HepG2 (cell line): Measurements from ENCODE around the gene U2SURP. TPM values are rescaled to one million over a fixed set of nuclear protein-coding genes. Genes with fewer than 3 reads are reported as not detected.
"Not testable (repeated sequence)": the region's sequence is repeated elsewhere in the genome, so short reads cannot be mapped to it uniquely, and the experiment has no call there.

ENCODE experiments used
- ATAC-seq: fragments of 200-7000 bp; cut with Tn5 transposase; 3 replicates; pipeline ENCODE4 v1.9.1; 2020; ENCODE audit warnings: mild to moderate bottlenecking, moderate library complexity
- BruUV-seq: library from RNA; stranded (reverse); fragments of 400-500 nt; replicated peaks from 2 replicates; lab custom pipeline; 2021; lab: Mats Ljungman, UMichigan
- CTCF ChIA-PET: fragments of 300-600 bp; formaldehyde crosslinking; extraction: SDS; loops from one replicate; lab custom pipeline; 2021; ENCODE audit warnings: low total read pairs, inconsistent platforms, low intra/inter-chr PET ratio; lab: Yijun Ruan, JAX
- POLR2A ChIA-PET: fragments of 350-600 bp; sonication (Branson Sonifier 250); formaldehyde crosslinking; loops from one replicate; lab custom pipeline; 2020; ENCODE audit warnings: antibody characterized with exemption, inconsistent platforms; lab: Yijun Ruan, JAX
- DNase-seq: peaks from one replicate; pipeline ENCODE4 v3.0.0-alpha.2; 2015; ENCODE audit warnings: low spot score
- FAIRE-seq: peaks from 3 replicates; lab custom pipeline; 2011; peaks lifted over from hg19 to GRCh38; lab: Jason Lieb, UNC
- H2AFZ ChIP-seq: one replicate; pipeline ENCODE4 v1.6.1; 2011; ENCODE audit warnings: low read length, inconsistent platforms
- H3K27ac ChIP-seq: fragments of 300-600 bp; 3 replicates; pipeline ENCODE4 v1.8.0; 2011; ENCODE audit warnings: mixed run types, mild to moderate bottlenecking, mixed read lengths, low read length, inconsistent platforms; ENCODE audit not compliant: insufficient read depth; ENCODE audit errors: extremely low read length
- H3K27me3 ChIP-seq, 2 experiments: fragments of 200-600 bp in 1 of 2; 2 replicates in 1 of 2; 3 replicates in 1 of 2; pipeline versions ENCODE4 v1.6.0 to v1.8.0; 2011; ENCODE audit warnings: low read length in 2 of 2, mild to moderate bottlenecking in 2 of 2, moderate library complexity in 2 of 2, inconsistent platforms in 1 of 2; ENCODE audit not compliant: insufficient read depth in 2 of 2, control insufficient read depth in 1 of 2
- H3K36me3 ChIP-seq, 2 experiments: fragments of 200-600 bp in 1 of 2; replicated peaks in 1 of 2; 2 replicates in 1 of 2; 3 replicates in 1 of 2; pipeline versions ENCODE4 v1.5.1 to v1.8.0; 2011; ENCODE audit warnings: low read length in 2 of 2, inconsistent platforms in 1 of 2; ENCODE audit not compliant: insufficient read depth in 2 of 2, control insufficient read depth in 1 of 2
- H3K4me1 ChIP-seq: 2 replicates; pipeline ENCODE4 v1.5.1; 2012; ENCODE audit warnings: low read length, inconsistent platforms; ENCODE audit not compliant: insufficient read depth
- H3K4me2 ChIP-seq: 2 replicates; pipeline ENCODE4 v1.6.0; 2011; ENCODE audit warnings: low read depth, low read length, inconsistent platforms
- H3K4me3 ChIP-seq, 3 experiments: fragments of 200-600 bp in 1 of 3; sonication (generic), shearing (Covaris generic) in 1 of 3; replicated peaks in 1 of 3; 2 replicates each; pipeline ENCODE4 v1.5.1; 2011 to 2016; ENCODE audit warnings: low read length in 3 of 3, inconsistent platforms in 2 of 3, low read depth in 2 of 3, mild to moderate bottlenecking in 2 of 3, control low read depth in 1 of 3, mixed read lengths in 1 of 3; ENCODE audit not compliant: insufficient read depth in 1 of 3
- H3K79me2 ChIP-seq: one replicate; pipeline ENCODE4 v1.6.1; 2011; ENCODE audit warnings: low read length, inconsistent platforms; ENCODE audit not compliant: insufficient read depth
- H3K9ac ChIP-seq: 2 replicates; pipeline ENCODE4 v1.6.0; 2011; ENCODE audit warnings: mild to moderate bottlenecking, low read depth, low read length, inconsistent platforms; ENCODE audit not compliant: insufficient read depth
- H3K9me3 ChIP-seq: 2 replicates; pipeline ENCODE4 v1.5.1; 2012; ENCODE audit warnings: mild to moderate bottlenecking, low read length
- H4K20me1 ChIP-seq: 2 replicates; pipeline ENCODE4 v1.6.0; 2011; ENCODE audit warnings: inconsistent platforms, mild to moderate bottlenecking, low read length, moderate library complexity; ENCODE audit not compliant: insufficient read depth
- ADNP ChIP-seq: sonication (generic); formaldehyde crosslinking; IDR thresholded peaks from 2 replicates; pipeline ENCODE4 v1.4.0; 2020; ENCODE audit warnings: missing genetic modification reagents
- CAMTA2 ChIP-seq: sonication (generic); formaldehyde crosslinking; IDR thresholded peaks from 2 replicates; pipeline ENCODE4 v1.4.0; 2020; ENCODE audit warnings: mild to moderate bottlenecking, missing genetic modification reagents, borderline replicate concordance
- IRX3 ChIP-seq: sonication (generic); formaldehyde crosslinking; IDR thresholded peaks from 2 replicates; pipeline ENCODE4 v1.8.1; 2023; ENCODE audit warnings: mild to moderate bottlenecking, low read depth, missing genetic modification reagents, borderline replicate concordance
- ZNF552 ChIP-seq: sonication (generic); formaldehyde crosslinking; IDR thresholded peaks from 2 replicates; pipeline ENCODE4 v1.9.0; 2022; ENCODE audit warnings: missing genetic modification reagents, mild to moderate bottlenecking, borderline replicate concordance
- ZNF878 ChIP-seq: sonication (generic); formaldehyde crosslinking; IDR thresholded peaks from 2 replicates; pipeline ENCODE4 v1.8.1; 2023; ENCODE audit warnings: mild to moderate bottlenecking, missing genetic modification reagents, moderate library complexity
- WGBS: methylation state at CpG from one replicate; pipeline ENCODE4 v1.1.6; 2017; ENCODE audit warnings: low lambda C conversion rate; 5-methylcytosine and 5-hydroxymethylcytosine counted together
- in situ Hi-C: cut with HindIII; loops from 2 replicates; pipeline ENCODE4 v1.10.0; 2017; ENCODE audit warnings: low pct_unique_long_range_greater_than_20kb; ENCODE audit not compliant: extremely low pct_ligation_motif_present
- intact Hi-C: fragments of 100-400 bp; cut with micrococcal nuclease; formaldehyde crosslinking; loops from one replicate; pipeline ENCODE4 v1.10.0; 2022; ENCODE audit not compliant: unreplicated experiment
- polyA plus RNA-seq, 8 experiments: library from polyadenylated mRNA; depleted of rRNA in 3 of 8; stranded (reverse) in 7 of 8; unstranded in 1 of 8; fragments of >200 nt; fragmentation: Illumina TruSeq in 4 of 8; extraction: Trizol in 4 of 8; gene quantifications; 2 replicates each; pipeline versions ENCODE4 v1.2.1 to v1.2.3, GENCODE V29; 2011 to 2016; ENCODE audit warnings: low read depth in 4 of 8, missing spikeins in 1 of 8, mixed read lengths in 1 of 8; ENCODE audit not compliant: insufficient read depth in 1 of 8
- total RNA-seq, 5 experiments: library from RNA; depleted of rRNA; stranded (reverse); fragments of >200 nt; fragmentation: Illumina TruSeq; extraction: Trizol; gene quantifications; 2 replicates each; pipeline ENCODE4 v1.2.3, GENCODE V29; 2016; ENCODE audit warnings: low read depth in 1 of 5
- TF ChIP-seq, protein P1 (sequence below), 2 experiments: IDR thresholded peaks; 2 replicates each; pipeline ENCODE4 v1.6.1; 2011 to 2012; ENCODE audit warnings: low read length in 2 of 2, borderline replicate concordance in 1 of 2, low read depth in 1 of 2, mild to moderate bottlenecking in 1 of 2, moderate library complexity in 1 of 2

The U2SURP gene
- total and polyA plus RNA-seq, 2 of the 13 experiments (the other 11 are each of a cell fraction or from before 2014, with no cell fraction given) = 55.9 to 173 TPM

DNA sequence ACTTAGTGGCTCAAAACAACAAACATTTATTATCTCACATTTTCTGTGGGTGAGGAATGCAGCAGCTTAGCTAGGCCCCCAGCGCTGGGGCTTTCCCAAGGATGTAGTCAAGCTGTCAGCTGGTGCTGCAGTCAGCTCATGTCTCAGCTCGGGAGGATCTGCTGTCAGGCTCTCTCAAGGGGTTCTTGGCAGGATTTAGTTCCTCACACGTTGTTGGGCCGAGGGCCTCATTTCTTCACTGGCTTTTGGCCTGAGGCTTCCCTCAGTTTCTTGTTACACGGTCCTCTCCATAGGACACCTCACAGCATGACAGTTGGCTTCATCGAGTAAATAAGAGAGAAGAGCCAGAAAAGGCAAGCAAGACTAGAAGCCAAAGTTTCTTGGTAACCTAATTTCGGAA lies 13.7 kb upstream of the U2SURP start:
- intact Hi-C loops (loop anchor here (1.0 to 2.0 kb wide), 2 partner anchors 58 to 159 kb away; no protein-coding TSS in a partner anchor), in situ Hi-C loops (no loop called here)
- FAIRE-seq (no peak), DNase-seq (no peak), ATAC-seq (no peak)
- no TSS peak for BruUV-seq
- POLR2A ChIA-PET = interaction anchor here (0.9 to 1.3 kb wide), 2 partner anchors 13 to 46 kb away, joined by 3 read pairs; partner anchors contain the start of gene U2SURP
- H3K36me3 ChIP-seq = no peaks in the 10 kb centered on the region
- H3K9me3 ChIP-seq = no peaks in the 10 kb centered on the region
- CTCF ChIA-PET = interaction anchor here (1.0 to 2.6 kb wide), 4 partner anchors 54 to 401 kb away, joined by 3 to 67 read pairs (median 8); no protein-coding TSS in a partner anchor
- no peak overlapping the region for H3K9ac ChIP-seq
- H4K20me1 ChIP-seq = no peaks in the 10 kb centered on the region
- H2AFZ ChIP-seq = no peak overlapping the region
- H3K4me1 ChIP-seq = peaks cover 40% of the 10 kb centered on the region
- WGBS = 27% methylated on average over 6 of the region's 7 CpGs
- H3K27ac ChIP-seq = no peak overlapping the region
- H3K4me2 ChIP-seq = no peak overlapping the region; the same call in 1 of the 2 replicates
- H3K4me3 ChIP-seq = no peak overlapping the region
- H3K27me3 ChIP-seq = peaks cover 0 to 1% of the 10 kb centered on the region in 2 experiments; a peak in 1 of 5 replicates
- no peaks in the 10 kb centered on the region for H3K79me2 ChIP-seq
- TF ChIP-seq ADNP (CRISPR knock-in tag) (no peak), CAMTA2 (CRISPR knock-in tag) (no peak), ZNF552 (CRISPR knock-in tag) (no peak), IRX3 (CRISPR knock-in tag) (no peak), ZNF878 (CRISPR knock-in tag) (no peak)
- TF ChIP-seq, protein P1, sequence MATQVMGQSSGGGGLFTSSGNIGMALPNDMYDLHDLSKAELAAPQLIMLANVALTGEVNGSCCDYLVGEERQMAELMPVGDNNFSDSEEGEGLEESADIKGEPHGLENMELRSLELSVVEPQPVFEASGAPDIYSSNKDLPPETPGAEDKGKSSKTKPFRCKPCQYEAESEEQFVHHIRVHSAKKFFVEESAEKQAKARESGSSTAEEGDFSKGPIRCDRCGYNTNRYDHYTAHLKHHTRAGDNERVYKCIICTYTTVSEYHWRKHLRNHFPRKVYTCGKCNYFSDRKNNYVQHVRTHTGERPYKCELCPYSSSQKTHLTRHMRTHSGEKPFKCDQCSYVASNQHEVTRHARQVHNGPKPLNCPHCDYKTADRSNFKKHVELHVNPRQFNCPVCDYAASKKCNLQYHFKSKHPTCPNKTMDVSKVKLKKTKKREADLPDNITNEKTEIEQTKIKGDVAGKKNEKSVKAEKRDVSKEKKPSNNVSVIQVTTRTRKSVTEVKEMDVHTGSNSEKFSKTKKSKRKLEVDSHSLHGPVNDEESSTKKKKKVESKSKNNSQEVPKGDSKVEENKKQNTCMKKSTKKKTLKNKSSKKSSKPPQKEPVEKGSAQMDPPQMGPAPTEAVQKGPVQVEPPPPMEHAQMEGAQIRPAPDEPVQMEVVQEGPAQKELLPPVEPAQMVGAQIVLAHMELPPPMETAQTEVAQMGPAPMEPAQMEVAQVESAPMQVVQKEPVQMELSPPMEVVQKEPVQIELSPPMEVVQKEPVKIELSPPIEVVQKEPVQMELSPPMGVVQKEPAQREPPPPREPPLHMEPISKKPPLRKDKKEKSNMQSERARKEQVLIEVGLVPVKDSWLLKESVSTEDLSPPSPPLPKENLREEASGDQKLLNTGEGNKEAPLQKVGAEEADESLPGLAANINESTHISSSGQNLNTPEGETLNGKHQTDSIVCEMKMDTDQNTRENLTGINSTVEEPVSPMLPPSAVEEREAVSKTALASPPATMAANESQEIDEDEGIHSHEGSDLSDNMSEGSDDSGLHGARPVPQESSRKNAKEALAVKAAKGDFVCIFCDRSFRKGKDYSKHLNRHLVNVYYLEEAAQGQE (IDR thresholded peaks at IDR 0.05; ENCODE audit: borderline replicate concordance in 1 of 2, low read depth in 1 of 2, low read length in 2 of 2) = no peak

DNA sequence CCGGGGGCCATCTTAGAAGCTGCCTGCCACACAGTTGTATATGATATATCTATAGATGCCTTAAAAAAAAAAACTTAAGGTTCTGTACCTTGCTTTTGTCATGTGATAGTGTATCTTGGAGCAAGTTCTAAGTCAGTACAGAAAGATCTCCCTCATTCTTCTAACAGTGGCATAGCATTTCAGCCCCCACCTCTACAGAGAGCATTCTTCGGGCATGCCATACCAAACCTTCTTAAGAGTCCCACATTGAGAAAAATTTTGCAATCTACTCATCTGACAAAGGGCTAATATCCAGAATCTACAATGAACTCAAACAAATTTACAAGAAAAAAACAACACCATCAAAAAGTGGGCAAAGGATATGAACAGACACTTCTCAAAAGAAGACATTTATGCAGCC lies 13.1 kb upstream of the U2SURP start:
- intact Hi-C loops, H2AFZ ChIP-seq, H3K4me3 ChIP-seq, H3K27ac ChIP-seq, H3K9me3 ChIP-seq, H3K79me2 ChIP-seq, H3K27me3 ChIP-seq, H3K36me3 ChIP-seq, H3K9ac ChIP-seq, H3K4me2 ChIP-seq, BruUV-seq, FAIRE-seq, in situ Hi-C loops, H4K20me1 ChIP-seq, DNase-seq, ATAC-seq: not testable (repeated sequence)
- 50% methylated on average over 2 of the region's 2 CpGs for whole genome bisulfite sequencing
- H3K4me1 ChIP-seq = peaks cover 40% of the 10 kb centered on the region
- ChIA-PET POLR2A (interaction anchor here (0.9 to 1.3 kb wide), 2 partner anchors 13 to 46 kb away, joined by 3 read pairs; partner anchors contain the start of gene U2SURP), CTCF (interaction anchor here (2.6 kb wide), 1 partner anchor 58 kb away, joined by 67 read pairs; no protein-coding TSS in a partner anchor)

DNA sequence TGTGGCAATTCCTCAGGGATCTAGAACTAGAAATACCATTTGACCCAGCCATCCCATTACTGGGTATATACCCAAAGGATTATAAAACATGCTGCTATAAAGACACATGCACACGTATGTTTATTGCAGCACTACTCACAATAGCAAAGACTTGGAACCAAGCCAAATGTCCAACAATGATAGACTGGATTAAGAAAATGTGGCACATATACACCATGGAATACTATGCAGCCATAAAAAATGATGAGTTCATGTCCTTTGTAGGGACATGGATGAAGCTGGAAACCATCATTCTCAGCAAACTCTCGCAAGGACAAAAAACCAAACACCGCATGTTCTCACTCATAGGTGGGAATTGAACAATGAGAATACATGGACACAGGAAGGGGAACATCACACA lies 12.5 kb upstream of the U2SURP start:
- WGBS = 56% methylated on average over 2 of the region's 3 CpGs
- in situ Hi-C loops, intact Hi-C loops, H3K36me3 ChIP-seq, ATAC-seq, DNase-seq, H3K9ac ChIP-seq, POLR2A ChIA-PET, H3K4me2 ChIP-seq, H4K20me1 ChIP-seq, H3K9me3 ChIP-seq, H2AFZ ChIP-seq, CTCF ChIA-PET, H3K4me3 ChIP-seq, H3K27ac ChIP-seq, H3K79me2 ChIP-seq, BruUV-seq, H3K27me3 ChIP-seq, FAIRE-seq: not testable (repeated sequence)
- H3K4me1 ChIP-seq = peaks cover 40% of the 10 kb centered on the region
